ENCODE measurements around the gene IL9R. TPM values are rescaled to one million over a fixed set of nuclear protein-coding genes. Genes with fewer than 3 reads are reported as not detected.
A peak's percentile ranks its signal among the peaks of the same experiment; 100 is the strongest.
"Not testable (repeated sequence)": the region's sequence is repeated elsewhere in the genome, so short reads cannot be mapped to it uniquely, and the experiment has no call there.

IL9R gene
- total RNA-seq, 1 experiment from 2014 or later = 1.4 TPM

DNA sequence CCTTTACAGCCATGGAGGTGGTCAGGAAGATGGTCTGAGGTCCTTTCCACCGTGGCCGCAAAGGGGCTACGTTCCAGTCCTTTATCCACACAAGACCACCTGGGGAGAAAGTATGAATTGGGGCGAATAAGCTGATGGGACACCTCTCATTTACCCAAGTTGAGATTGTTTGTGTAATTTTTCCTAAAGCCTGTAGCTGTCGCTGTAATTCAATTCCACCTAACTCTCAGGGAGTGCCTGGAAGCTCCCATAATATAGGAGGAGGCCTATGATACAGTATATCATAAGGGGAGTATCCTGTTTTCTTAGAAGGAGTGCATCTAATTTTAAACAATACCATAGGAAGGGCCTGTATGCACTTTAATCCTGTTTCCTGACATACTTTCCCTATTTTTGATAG, 25.8 kb upstream of the IL9R start:
- H3K27me3 ChIP-seq (ENCODE audit: insufficient read depth, low read length); H3K9ac ChIP-seq (ENCODE audit: low read length); CTCF ChIA-PET; POLR2A ChIA-PET; H3K4me3 ChIP-seq (replicated peaks in 1 of 2; ENCODE audit: low read depth in 1 of 2, low read length in 2 of 2); H3K36me3 ChIP-seq (ENCODE audit: control insufficient read depth in 1 of 2, insufficient read depth in 2 of 2, low read length in 2 of 2); H3K4me2 ChIP-seq (ENCODE audit: low read length); H3K4me1 ChIP-seq (ENCODE audit: control insufficient read depth in 1 of 2, insufficient read depth in 2 of 2, low read length in 2 of 2); ATAC-seq; H3K9me2 ChIP-seq (ENCODE audit: insufficient read depth); intact Hi-C loops (cut with micrococcal nuclease); H3K27ac ChIP-seq (ENCODE audit: low read depth, low read length); H3K9me3 ChIP-seq (ENCODE audit: control insufficient read depth in 1 of 2, insufficient read depth in 1 of 2, low read depth in 1 of 2, low read length in 2 of 2); H4K20me1 ChIP-seq (ENCODE audit: insufficient read depth); RAD21 ChIA-PET (ENCODE audit: low non-redundant PET in 1 of 2, low total read pairs in 2 of 2, uncharacterized antibody in 2 of 2, unreplicated experiment in 2 of 2); BruUV-seq (replicated peaks); H2AFZ ChIP-seq (ENCODE audit: low read depth, low read length, poor library complexity, severe bottlenecking); H3K79me2 ChIP-seq (ENCODE audit: insufficient read depth, low read length); DNase-seq (ENCODE audit: low read depth, low spot score): not testable (repeated sequence)
- TF ChIP-seq, protein P1, sequence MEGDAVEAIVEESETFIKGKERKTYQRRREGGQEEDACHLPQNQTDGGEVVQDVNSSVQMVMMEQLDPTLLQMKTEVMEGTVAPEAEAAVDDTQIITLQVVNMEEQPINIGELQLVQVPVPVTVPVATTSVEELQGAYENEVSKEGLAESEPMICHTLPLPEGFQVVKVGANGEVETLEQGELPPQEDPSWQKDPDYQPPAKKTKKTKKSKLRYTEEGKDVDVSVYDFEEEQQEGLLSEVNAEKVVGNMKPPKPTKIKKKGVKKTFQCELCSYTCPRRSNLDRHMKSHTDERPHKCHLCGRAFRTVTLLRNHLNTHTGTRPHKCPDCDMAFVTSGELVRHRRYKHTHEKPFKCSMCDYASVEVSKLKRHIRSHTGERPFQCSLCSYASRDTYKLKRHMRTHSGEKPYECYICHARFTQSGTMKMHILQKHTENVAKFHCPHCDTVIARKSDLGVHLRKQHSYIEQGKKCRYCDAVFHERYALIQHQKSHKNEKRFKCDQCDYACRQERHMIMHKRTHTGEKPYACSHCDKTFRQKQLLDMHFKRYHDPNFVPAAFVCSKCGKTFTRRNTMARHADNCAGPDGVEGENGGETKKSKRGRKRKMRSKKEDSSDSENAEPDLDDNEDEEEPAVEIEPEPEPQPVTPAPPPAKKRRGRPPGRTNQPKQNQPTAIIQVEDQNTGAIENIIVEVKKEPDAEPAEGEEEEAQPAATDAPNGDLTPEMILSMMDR (IDR thresholded peaks at IDR 0.05 in 2 of 3, conservative IDR thresholded peaks at IDR 0.05 in 1 of 3; ENCODE audit: borderline replicate concordance in 1 of 3, insufficient read depth in 1 of 3, low read depth in 2 of 3, low read length in 2 of 3) = peak; percentile 11 to 35 (median 18); a peak in 4 of 6 replicates
- TF ChIP-seq RAD21 (IDR thresholded peaks at IDR 0.05; ENCODE audit: low read depth) = peak; percentile 24; the same call in 1 of the 2 replicates

DNA sequence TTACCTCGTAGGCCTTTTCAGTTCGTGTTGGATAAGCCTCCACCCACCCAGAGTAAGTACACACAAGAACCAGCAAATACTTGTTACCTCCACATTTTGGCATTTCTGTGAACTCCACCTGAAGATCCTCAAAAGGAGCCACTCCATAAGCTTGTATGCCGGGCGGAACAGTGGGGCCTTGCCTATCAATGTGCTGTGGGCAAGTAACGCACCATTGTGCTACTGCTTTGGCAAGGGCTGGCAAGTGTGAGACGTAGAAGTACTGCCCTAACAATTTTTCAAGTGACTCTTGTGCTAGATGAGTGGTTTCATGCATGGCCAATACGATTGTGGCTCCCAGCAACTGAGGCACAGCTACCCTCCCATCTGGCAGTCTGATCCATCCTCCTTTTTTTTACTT, 25.3 kb upstream of the IL9R start:
- H3K9me3 ChIP-seq (ENCODE audit: control insufficient read depth in 1 of 2, insufficient read depth in 1 of 2, low read depth in 1 of 2, low read length in 2 of 2); BruUV-seq (replicated peaks); H3K9ac ChIP-seq (ENCODE audit: low read length); H3K4me2 ChIP-seq (ENCODE audit: low read length); H3K4me3 ChIP-seq (replicated peaks in 1 of 2; ENCODE audit: low read depth in 1 of 2, low read length in 2 of 2); CTCF ChIA-PET; H3K4me1 ChIP-seq (ENCODE audit: control insufficient read depth in 1 of 2, insufficient read depth in 2 of 2, low read length in 2 of 2); H3K27me3 ChIP-seq (ENCODE audit: insufficient read depth, low read length); H3K36me3 ChIP-seq (ENCODE audit: control insufficient read depth in 1 of 2, insufficient read depth in 2 of 2, low read length in 2 of 2); RAD21 ChIA-PET (ENCODE audit: low non-redundant PET in 1 of 2, low total read pairs in 2 of 2, uncharacterized antibody in 2 of 2, unreplicated experiment in 2 of 2); H3K9me2 ChIP-seq (ENCODE audit: insufficient read depth); H4K20me1 ChIP-seq (ENCODE audit: insufficient read depth); DNase-seq (ENCODE audit: low read depth, low spot score); POLR2A ChIA-PET; ATAC-seq; H3K27ac ChIP-seq (ENCODE audit: low read depth, low read length); H3K79me2 ChIP-seq (ENCODE audit: insufficient read depth, low read length); H2AFZ ChIP-seq (ENCODE audit: low read depth, low read length, poor library complexity, severe bottlenecking); intact Hi-C loops (cut with micrococcal nuclease): not testable (repeated sequence)

Measured in HCT116 (cell line).